Activated T-cell treated with anti-CD3 and anti-CD28 coated beads, Interleukin-2, amount 50 U/mL, for 72 hours (primary cell): ENCODE measurements around the gene GNS. TPM values are rescaled to one million over a fixed set of nuclear protein-coding genes. Genes with fewer than 3 reads are reported as not detected.

Experiments
- ATAC-seq, 2 donors: fragments of 150-1000 bp; cut with Tn5 transposase; replicated peaks in 1 of 2; 2 replicates each; pipeline ENCODE4 v1.10.0; 2021; ENCODE audit warnings: moderate library complexity in 2 of 2, mild to moderate bottlenecking in 1 of 2
- DNase-seq, 2 donors: peaks; one replicate each; pipeline ENCODE4 v3.0.0; 2021 to 2022; ENCODE audit warnings: mixed read lengths in 1 of 2
- H3K27ac Mint-ChIP-seq: one replicate; pipeline ENCODE4 v1.8.0; 2022; ENCODE audit warnings: mild to moderate bottlenecking, moderate library complexity, mixed read lengths
- H3K27me3 Mint-ChIP-seq: one replicate; pipeline ENCODE4 v1.8.0; 2022; ENCODE audit warnings: low read depth, mixed read lengths
- H3K36me3 Mint-ChIP-seq, 2 donors: one replicate each; pipeline ENCODE4 v1.8.0; 2022; ENCODE audit warnings: mixed read lengths in 2 of 2, mild to moderate bottlenecking in 1 of 2; ENCODE audit not compliant: insufficient read depth in 2 of 2
- H3K4me1 Mint-ChIP-seq: one replicate; pipeline ENCODE4 v1.8.0; 2022; ENCODE audit warnings: low read depth, mixed read lengths
- H3K4me3 Mint-ChIP-seq, 2 donors: one replicate each; pipeline ENCODE4 v1.8.0; 2022; ENCODE audit warnings: mild to moderate bottlenecking in 2 of 2, mixed read lengths in 2 of 2, moderate library complexity in 2 of 2
- H3K9me3 Mint-ChIP-seq, 2 donors: one replicate each; pipeline ENCODE4 v1.8.0; 2022; ENCODE audit warnings: mixed read lengths in 2 of 2
- total RNA-seq, 2 donors: library from RNA; stranded (reverse); gene quantifications; one replicate each; pipeline ENCODE4 v1.2.3, GENCODE V29; 2022

The GNS gene
- total RNA-seq, 2 donors from 2014 or later: 26.0 to 40.8 TPM

- Mint-ChIP-seq H3K4me3 (no peak overlapping the region), H3K27me3 (no peaks in the 10 kb centered on the region), H3K9me3 (no peaks in the 10 kb centered on the region), H3K36me3 (peaks cover 13 to 28% of the 10 kb centered on the region in 2 donors), H3K27ac (peak overlapping the region; percentile 28), H3K4me1 (peaks cover 30% of the 10 kb centered on the region)
- DNase-seq: no peak
- peak; percentile 64 to 66 for ATAC-seq
These were observed 16.8 kb downstream of the GNS start for GRCh38 chr12:64742416-64742815.

- H3K9me3 Mint-ChIP-seq: no peaks in the 10 kb centered on the region
- H3K27me3 Mint-ChIP-seq: no peaks in the 10 kb centered on the region
- H3K27ac Mint-ChIP-seq: no peak overlapping the region
- ATAC-seq: no peak
- peaks cover 14 to 34% of the 10 kb centered on the region in 2 donors for H3K36me3 Mint-ChIP-seq
- H3K4me1 Mint-ChIP-seq: peaks cover 39% of the 10 kb centered on the region
- no peak overlapping the region for H3K4me3 Mint-ChIP-seq
- no peak for DNase-seq
These were observed 18.6 kb downstream of the GNS start for GRCh38 chr12:64740646-64741045.

GRCh38 chr12:64739778-64740177 is 19.4 kb downstream of the GNS start:
- ATAC-seq (no peak), DNase-seq (no peak)
- Mint-ChIP-seq H3K27me3 (no peaks in the 10 kb centered on the region), H3K36me3 (peaks cover 14 to 34% of the 10 kb centered on the region in 2 donors), H3K4me1 (peaks cover 39% of the 10 kb centered on the region), H3K9me3 (no peaks in the 10 kb centered on the region), H3K27ac (peak overlapping the region; percentile 66), H3K4me3 (no peak overlapping the region)

GRCh38 chr12:64737539-64737938 is 21.7 kb downstream of the GNS start:
- Mint-ChIP-seq H3K4me3 (peak overlapping the region; percentile 20 to 69), H3K27ac (peak overlapping the region; percentile 98), H3K4me1 (peaks cover 38% of the 10 kb centered on the region), H3K9me3 (no peaks in the 10 kb centered on the region), H3K27me3 (no peaks in the 10 kb centered on the region), H3K36me3 (peaks cover 11 to 33% of the 10 kb centered on the region in 2 donors)
- DNase-seq (peak; percentile 54 to 56), ATAC-seq (peak; percentile 94 to 95)

- no peak for ATAC-seq
- H3K36me3 Mint-ChIP-seq: peaks cover 11 to 27% of the 10 kb centered on the region in 2 donors
- H3K27ac Mint-ChIP-seq: peak overlapping the region; percentile 98
- DNase-seq: no peak
- H3K27me3 Mint-ChIP-seq: no peaks in the 10 kb centered on the region
- no peaks in the 10 kb centered on the region for H3K9me3 Mint-ChIP-seq
- H3K4me3 Mint-ChIP-seq: no peak overlapping the region
- peaks cover 31% of the 10 kb centered on the region for H3K4me1 Mint-ChIP-seq
These were observed 22.4 kb downstream of the GNS start for GRCh38 chr12:64736771-64737170.

GRCh38 chr12:64735442-64735841 is 23.8 kb downstream of the GNS start:
- H3K36me3 Mint-ChIP-seq: peaks cover 8 to 28% of the 10 kb centered on the region in 2 donors
- H3K4me1 Mint-ChIP-seq: peaks cover 34% of the 10 kb centered on the region
- H3K27me3 Mint-ChIP-seq: no peaks in the 10 kb centered on the region
- H3K4me3 Mint-ChIP-seq: no peak overlapping the region
- ATAC-seq (no peak), DNase-seq (no peak)
- H3K27ac Mint-ChIP-seq: no peak overlapping the region
- no peaks in the 10 kb centered on the region for H3K9me3 Mint-ChIP-seq

GRCh38 chr12:64733857-64734256 is 25.3 kb downstream of the GNS start:
- peaks cover 6 to 19% of the 10 kb centered on the region in 2 donors for H3K36me3 Mint-ChIP-seq
- H3K27ac Mint-ChIP-seq: no peak overlapping the region
- no peaks in the 10 kb centered on the region for H3K9me3 Mint-ChIP-seq
- ATAC-seq (no peak), DNase-seq (no peak)
- H3K27me3 Mint-ChIP-seq: no peaks in the 10 kb centered on the region
- H3K4me3 Mint-ChIP-seq: no peak overlapping the region
- peaks cover 35% of the 10 kb centered on the region for H3K4me1 Mint-ChIP-seq

- Mint-ChIP-seq H3K4me1 (peaks cover 19% of the 10 kb centered on the region), H3K4me3 (no peak overlapping the region), H3K9me3 (no peaks in the 10 kb centered on the region), H3K27ac (no peak overlapping the region), H3K36me3 (peaks cover 3 to 13% of the 10 kb centered on the region in 2 donors), H3K27me3 (no peaks in the 10 kb centered on the region)
- DNase-seq (no peak), ATAC-seq (no peak)
These were observed 27.5 kb downstream of the GNS start for GRCh38 chr12:64731683-64732082.

- peaks cover 10% of the 10 kb centered on the region for H3K4me1 Mint-ChIP-seq
- H3K9me3 Mint-ChIP-seq: no peaks in the 10 kb centered on the region
- H3K36me3 Mint-ChIP-seq: peaks cover 0 to 8% of the 10 kb centered on the region in 2 donors
- ATAC-seq (peak; percentile 31 to 73), DNase-seq (no peak)
- peak overlapping the region in 1 of 2 donors; percentile 70 for H3K4me3 Mint-ChIP-seq
- no peaks in the 10 kb centered on the region for H3K27me3 Mint-ChIP-seq
- peak overlapping the region; percentile 84 for H3K27ac Mint-ChIP-seq
These were observed 28.6 kb downstream of the GNS start for GRCh38 chr12:64730588-64730969.

GRCh38 chr12:64729909-64730587 is 29.2 kb downstream of the GNS start:
- DNase-seq: no peak
- Mint-ChIP-seq H3K9me3 (no peaks in the 10 kb centered on the region), H3K4me3 (peak overlapping the region; percentile 42 to 70), H3K36me3 (peaks cover 0 to 10% of the 10 kb centered on the region in 2 donors), H3K4me1 (peaks cover 10% of the 10 kb centered on the region), H3K27me3 (no peaks in the 10 kb centered on the region), H3K27ac (peak overlapping the region; percentile 84)
- peak; percentile 15 to 26 for ATAC-seq

GRCh38 chr12:64724201-64724745 is 34.9 kb downstream of the GNS start:
- H3K27ac Mint-ChIP-seq: no peak overlapping the region
- H3K4me3 Mint-ChIP-seq: no peak overlapping the region
- H3K9me3 Mint-ChIP-seq: no peaks in the 10 kb centered on the region
- peaks cover 6% of the 10 kb centered on the region for H3K4me1 Mint-ChIP-seq
- H3K36me3 Mint-ChIP-seq: peaks cover 2 to 4% of the 10 kb centered on the region in 2 donors
- no peak for ATAC-seq
- no peaks in the 10 kb centered on the region for H3K27me3 Mint-ChIP-seq
- DNase-seq: no peak

- Mint-ChIP-seq H3K27ac (no peak overlapping the region), H3K27me3 (no peaks in the 10 kb centered on the region), H3K4me1 (peaks cover 6% of the 10 kb centered on the region)
These were observed 35.6 kb downstream of the GNS start for GRCh38 chr12:64723630-64724029.

GRCh38 chr12:64722835-64723234 is 36.4 kb downstream of the GNS start:
- no peak for ATAC-seq
- Mint-ChIP-seq H3K27ac (no peak overlapping the region), H3K27me3 (no peaks in the 10 kb centered on the region), H3K4me3 (no peak overlapping the region), H3K9me3 (no peaks in the 10 kb centered on the region), H3K4me1 (peaks cover 6% of the 10 kb centered on the region), H3K36me3 (peaks cover 4% of the 10 kb centered on the region in 2 donors)
- DNase-seq: no peak

More at GRCh38 chr12:64723630-64724029, 35.6 kb downstream of the GNS start:
- no peak for ATAC-seq
- no peak overlapping the region for H3K4me3 Mint-ChIP-seq
- H3K9me3 Mint-ChIP-seq: no peaks in the 10 kb centered on the region
- DNase-seq: no peak
- H3K36me3 Mint-ChIP-seq: peaks cover 2 to 4% of the 10 kb centered on the region in 2 donors
